Natural killer cell (primary cell): ENCODE measurements around the gene PALLD. TPM values are rescaled to one million over a fixed set of nuclear protein-coding genes. Genes with fewer than 3 reads are reported as not detected.

Experiments
- ATAC-seq, 3 donors: fragments of 150-1000 bp in 2 of 3; fragments of 200-7000 bp in 1 of 3; cut with Tn5 transposase; 1 replicate in 1 of 3; 2 replicates in 2 of 3; pipeline ENCODE4 v1.10.0; 2021; ENCODE audit warnings: mild to moderate bottlenecking in 2 of 3, moderate library complexity in 2 of 3
- DNase-seq, 2 donors: peaks; one replicate each; pipeline versions ENCODE4 v3.0.0 to v3.0.0-alpha.2; 2013 to 2021; ENCODE audit warnings: mixed read lengths in 1 of 2
- H3K27ac ChIP-seq: one replicate; pipeline ENCODE4 v1.5.1; 2013; ENCODE audit warnings: mild to moderate bottlenecking, low read length
- H3K27me3 ChIP-seq: one replicate; pipeline ENCODE4 v1.6.1; 2013; ENCODE audit warnings: low read length; ENCODE audit not compliant: control insufficient read depth, insufficient read depth
- H3K36me3 ChIP-seq: one replicate; pipeline ENCODE4 v1.6.1; 2013; ENCODE audit warnings: low read length; ENCODE audit not compliant: control insufficient read depth, insufficient read depth
- H3K4me1 ChIP-seq: one replicate; pipeline ENCODE4 v1.6.1; 2013; ENCODE audit warnings: low read length; ENCODE audit not compliant: control insufficient read depth, insufficient read depth
- H3K4me3 ChIP-seq: one replicate; pipeline ENCODE4 v1.5.1; 2013; ENCODE audit warnings: low read length
- H3K9me3 ChIP-seq: one replicate; pipeline ENCODE4 v1.6.1; 2013; ENCODE audit warnings: low read length; ENCODE audit not compliant: control insufficient read depth, insufficient read depth
- H3K27ac Mint-ChIP-seq, 2 donors: one replicate each; pipeline ENCODE4 v1.8.0; 2022; ENCODE audit warnings: mild to moderate bottlenecking in 2 of 2, mixed read lengths in 2 of 2, moderate library complexity in 1 of 2
- H3K27me3 Mint-ChIP-seq, 2 donors: one replicate each; pipeline ENCODE4 v1.8.0; 2022; ENCODE audit warnings: low read depth in 2 of 2, mixed read lengths in 2 of 2
- H3K36me3 Mint-ChIP-seq: one replicate; pipeline ENCODE4 v1.8.0; 2022; ENCODE audit warnings: mixed read lengths
- H3K4me1 Mint-ChIP-seq, 2 donors: one replicate each; pipeline ENCODE4 v1.8.0; 2022; ENCODE audit warnings: mixed read lengths in 2 of 2
- H3K4me3 Mint-ChIP-seq: one replicate; pipeline ENCODE4 v1.8.0; 2022; ENCODE audit warnings: mild to moderate bottlenecking, moderate library complexity, mixed read lengths
- H3K9me3 Mint-ChIP-seq, 2 donors: one replicate each; pipeline ENCODE4 v1.8.0; 2022; ENCODE audit warnings: mixed read lengths in 2 of 2
- CTCF ChIP-seq: fragments of 200-600 bp; IDR thresholded peaks from one replicate; pipeline ENCODE4 v1.8.0; 2022; ENCODE audit warnings: antibody characterized with exemption
- WGBS: methylation state at CpG from one replicate; pipeline ENCODE4 v1.1.7; 2013; ENCODE audit warnings: missing lambda C conversion rate; ENCODE audit not compliant: insufficient coverage; 5-methylcytosine and 5-hydroxymethylcytosine counted together
- intact Hi-C: fragments of 100-400 bp; cut with micrococcal nuclease; formaldehyde crosslinking; loops from one replicate; pipeline ENCODE4 v1.14.2; 2022
- total RNA-seq, 4 donors: library from RNA; stranded (reverse); fragments of 120-200 nt in 1 of 4; gene quantifications; one replicate each; pipeline versions ENCODE4 v1.2.3 to v1.2.4, GENCODE V29; 2013 to 2022

The PALLD gene
- total RNA-seq, 3 donors from 2014 or later (not counting 1 experiment from before 2014, with no cell fraction given): 15.1 to 25.4 (median 22.8) TPM

GRCh38 chr4:168555437-168555836 is 58.6 kb downstream of the PALLD start:
- intact Hi-C loops: no loop called here
- Mint-ChIP-seq H3K4me1 (no peaks in the 10 kb centered on the region), H3K9me3 (no peaks in the 10 kb centered on the region), H3K27me3 (peaks cover 11 to 14% of the 10 kb centered on the region in 2 donors), H3K4me3 (no peak overlapping the region), H3K36me3 (no peaks in the 10 kb centered on the region), H3K27ac (no peak overlapping the region)
- Histone ChIP-seq H3K9me3 (no peaks in the 10 kb centered on the region), H3K36me3 (no peaks in the 10 kb centered on the region), H3K4me1 (no peaks in the 10 kb centered on the region), H3K27me3 (no peaks in the 10 kb centered on the region), H3K27ac (no peak overlapping the region), H3K4me3 (no peak overlapping the region)
- no peak for DNase-seq
- TF ChIP-seq CTCF: no peak
- 91% methylated on average over 5 of the region's 5 CpGs for WGBS
- ATAC-seq: no peak

GRCh38 chr4:168557658-168558057 is 60.8 kb downstream of the PALLD start:
- H3K27ac Mint-ChIP-seq: no peak overlapping the region
- no peaks in the 10 kb centered on the region for H3K9me3 ChIP-seq
- DNase-seq (no peak), ATAC-seq (no peak)
- H3K4me1 ChIP-seq: no peaks in the 10 kb centered on the region
- intact Hi-C loops: no loop called here
- peaks cover 11 to 12% of the 10 kb centered on the region in 2 donors for H3K27me3 Mint-ChIP-seq
- no peaks in the 10 kb centered on the region for H3K36me3 ChIP-seq
- no peak for TF ChIP-seq CTCF
- no peak overlapping the region for H3K4me3 Mint-ChIP-seq
- no peaks in the 10 kb centered on the region for H3K4me1 Mint-ChIP-seq
- WGBS: 92% methylated on average over 3 of the region's 3 CpGs
- no peak overlapping the region for H3K27ac ChIP-seq
- no peak overlapping the region for H3K4me3 ChIP-seq
- no peaks in the 10 kb centered on the region for H3K9me3 Mint-ChIP-seq
- H3K27me3 ChIP-seq: no peaks in the 10 kb centered on the region
- no peaks in the 10 kb centered on the region for H3K36me3 Mint-ChIP-seq

- Mint-ChIP-seq H3K4me1 (no peaks in the 10 kb centered on the region), H3K36me3 (no peaks in the 10 kb centered on the region), H3K9me3 (no peaks in the 10 kb centered on the region), H3K4me3 (no peak overlapping the region), H3K27ac (no peak overlapping the region), H3K27me3 (peaks cover 11 to 12% of the 10 kb centered on the region in 2 donors)
- no peaks in the 10 kb centered on the region for H3K27me3 ChIP-seq
- no peaks in the 10 kb centered on the region for H3K9me3 ChIP-seq
- no peak overlapping the region for H3K4me3 ChIP-seq
- ATAC-seq (no peak), DNase-seq (no peak)
- H3K27ac ChIP-seq: no peak overlapping the region
- intact Hi-C loops: no loop called here
- no peaks in the 10 kb centered on the region for H3K4me1 ChIP-seq
- TF ChIP-seq CTCF: no peak
- WGBS: 80% methylated on average over 1 of the region's 1 CpG
- H3K36me3 ChIP-seq: no peaks in the 10 kb centered on the region
Observed at GRCh38 chr4:168558599-168558998, 61.7 kb downstream of the PALLD start.
